ENCODE data around the gene NRG3. TPM values are rescaled to one million over a fixed set of nuclear protein-coding genes. Genes with fewer than 3 reads are reported as not detected.

Gene NRG3
- total and polyA plus RNA-seq, 2 donors (not counting 1 experiment from before 2014, with no cell fraction given) = 0.06 TPM; not detected in 1

DNA sequence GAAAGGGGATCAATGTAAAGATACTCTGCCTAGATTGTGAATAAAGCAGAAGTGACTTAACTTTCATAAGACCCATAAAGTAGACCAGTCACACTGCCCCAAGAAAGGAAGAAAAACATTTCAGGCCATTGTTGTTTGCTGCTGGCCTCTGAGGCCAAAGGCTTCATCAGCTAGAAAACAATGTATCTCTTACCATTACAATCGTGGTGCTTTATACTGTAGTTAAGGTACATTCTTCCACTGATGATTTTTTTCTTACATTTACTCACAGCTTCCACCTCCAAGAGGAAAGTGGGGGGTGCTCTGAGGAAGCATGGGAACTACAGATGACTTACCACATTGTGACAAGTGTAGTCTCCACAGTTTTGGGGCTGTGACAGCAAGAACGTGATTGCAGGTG lies 68.6 kb downstream of the NRG3 start:
- TF ChIP-seq EZH2 (IDR thresholded peaks at IDR 0.05; ENCODE audit: borderline replicate concordance, insufficient read depth, low read depth, low read length, poor library complexity, severe bottlenecking) = no peak
- no peak for TF ChIP-seq CTCF (IDR thresholded peaks at IDR 0.05)
- Histone ChIP-seq H3K4me1 (ENCODE audit: control insufficient read depth in 2 of 2, insufficient read depth in 2 of 2, low read length in 2 of 2) (no peaks in the 10 kb centered on the region), H4K20me1 (ENCODE audit: control insufficient read depth, insufficient read depth, low read length, poor library complexity, severe bottlenecking) (no peaks in the 10 kb centered on the region), H3K79me2 (ENCODE audit: control insufficient read depth, insufficient read depth, low read length) (no peaks in the 10 kb centered on the region), H3K9ac (ENCODE audit: low read length) (no peak overlapping the region), H3K27me3 (replicated peaks in 1 of 4; ENCODE audit: control extremely low read depth in 1 of 4, control insufficient read depth in 3 of 4, insufficient read depth in 4 of 4, low read length in 3 of 4) (no peaks in the 10 kb centered on the region), H3K4me3 (ENCODE audit: control extremely low read depth in 1 of 5, extremely low read depth in 1 of 5, insufficient read depth in 1 of 5, low read depth in 2 of 5, low read length in 4 of 5) (no peak overlapping the region), H3K4me2 (replicated peaks; ENCODE audit: low read depth, low read length, poor library complexity, severe bottlenecking) (no peak overlapping the region), H3K27ac (ENCODE audit: low read length in 2 of 2) (no peak overlapping the region), H2AFZ (ENCODE audit: insufficient read depth, low read depth, low read length, poor library complexity, severe bottlenecking) (no peak overlapping the region), H3K36me3 (replicated peaks in 1 of 2; ENCODE audit: control extremely low read depth in 1 of 2, control insufficient read depth in 1 of 2, extremely low read depth in 1 of 2, insufficient read depth in 2 of 2, low read length in 1 of 2) (no peaks in the 10 kb centered on the region), H3K9me3 (ENCODE audit: control extremely low read depth in 1 of 3, control insufficient read depth in 2 of 3, insufficient read depth in 1 of 3, low read length in 2 of 3) (no peaks in the 10 kb centered on the region)
- POLR2A ChIA-PET = no interaction called here
- H3K9me3 Mint-ChIP-seq (ENCODE audit: insufficient read depth) = peaks cover 5% of the 10 kb centered on the region
- H3K27me3 Mint-ChIP-seq = no peaks in the 10 kb centered on the region
- ATAC-seq (ENCODE audit: low read depth) (no peak), DNase-seq (no peak)
- no peak overlapping the region for H3K4me3 Mint-ChIP-seq
- no peak overlapping the region for H3K27ac Mint-ChIP-seq
- 50% methylated on average over 1 of the region's 2 CpGs for WGBS (ENCODE audit: insufficient coverage)
- H3K4me1 Mint-ChIP-seq = no peaks in the 10 kb centered on the region
- intact Hi-C loops (cut with micrococcal nuclease) = no loop called here
- CTCF ChIA-PET = no interaction called here

DNA sequence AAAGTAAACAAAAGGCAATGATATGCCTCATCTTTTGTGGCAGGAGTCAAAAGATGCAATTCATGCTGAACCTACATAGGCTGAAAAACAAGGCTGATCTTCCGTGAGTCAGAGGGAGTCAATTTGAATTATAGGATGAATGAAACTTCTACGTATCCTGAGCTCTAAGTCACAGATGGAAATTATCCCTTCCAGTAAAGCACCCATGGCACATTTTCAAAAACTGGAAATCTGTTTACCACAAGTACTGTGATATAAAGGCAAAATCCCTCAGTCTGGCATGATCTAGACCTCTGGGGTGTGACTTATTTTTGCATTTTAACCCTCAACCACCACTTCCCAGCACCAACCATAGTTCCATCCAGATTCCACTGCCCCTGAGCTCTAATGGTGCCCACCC lies 69.6 kb downstream of the NRG3 start:
- H3K4me1 Mint-ChIP-seq = no peaks in the 10 kb centered on the region
- no peak overlapping the region for H3K27ac ChIP-seq (ENCODE audit: low read length in 2 of 2)
- H3K79me2 ChIP-seq (ENCODE audit: control insufficient read depth, insufficient read depth, low read length) = no peaks in the 10 kb centered on the region
- H3K4me1 ChIP-seq (ENCODE audit: control insufficient read depth in 2 of 2, insufficient read depth in 2 of 2, low read length in 2 of 2) = no peaks in the 10 kb centered on the region
- H3K27me3 ChIP-seq (replicated peaks in 1 of 4; ENCODE audit: control extremely low read depth in 1 of 4, control insufficient read depth in 3 of 4, insufficient read depth in 4 of 4, low read length in 3 of 4) = no peaks in the 10 kb centered on the region
- H3K4me3 Mint-ChIP-seq = no peak overlapping the region
- no peak overlapping the region for H3K9ac ChIP-seq (ENCODE audit: low read length)
- ATAC-seq (ENCODE audit: low read depth) (no peak), DNase-seq (no peak)
- WGBS (ENCODE audit: insufficient coverage) = no CpG with 5 or more reads among the region's 2 CpGs
- H3K4me3 ChIP-seq (ENCODE audit: control extremely low read depth in 1 of 5, extremely low read depth in 1 of 5, insufficient read depth in 1 of 5, low read depth in 2 of 5, low read length in 4 of 5) = no peak overlapping the region
- H4K20me1 ChIP-seq (ENCODE audit: control insufficient read depth, insufficient read depth, low read length, poor library complexity, severe bottlenecking) = no peaks in the 10 kb centered on the region
- ChIA-PET CTCF (no interaction called here), POLR2A (no interaction called here)
- H3K4me2 ChIP-seq (replicated peaks; ENCODE audit: low read depth, low read length, poor library complexity, severe bottlenecking) = no peak overlapping the region
- no peaks in the 10 kb centered on the region for H3K9me3 ChIP-seq (ENCODE audit: control extremely low read depth in 1 of 3, control insufficient read depth in 2 of 3, insufficient read depth in 1 of 3, low read length in 2 of 3)
- peaks cover 4% of the 10 kb centered on the region for H3K9me3 Mint-ChIP-seq (ENCODE audit: insufficient read depth)
- no peaks in the 10 kb centered on the region for H3K36me3 ChIP-seq (replicated peaks in 1 of 2; ENCODE audit: control extremely low read depth in 1 of 2, control insufficient read depth in 1 of 2, extremely low read depth in 1 of 2, insufficient read depth in 2 of 2, low read length in 1 of 2)
- H3K27me3 Mint-ChIP-seq = no peaks in the 10 kb centered on the region
- H3K27ac Mint-ChIP-seq = no peak overlapping the region
- TF ChIP-seq EZH2 (IDR thresholded peaks at IDR 0.05; ENCODE audit: borderline replicate concordance, insufficient read depth, low read depth, low read length, poor library complexity, severe bottlenecking) (no peak), CTCF (IDR thresholded peaks at IDR 0.05) (no peak)
- H2AFZ ChIP-seq (ENCODE audit: insufficient read depth, low read depth, low read length, poor library complexity, severe bottlenecking) = no peak overlapping the region
- intact Hi-C loops (cut with micrococcal nuclease) = no loop called here
